GM12873 (cell line): ENCODE results near the gene CREB3.

ENCODE experiments used
- TF ChIP-seq, protein P1 (sequence below): IDR thresholded peaks from 2 replicates; pipeline ENCODE4 v1.5.1; 2012; ENCODE audit warnings: low read depth, mild to moderate bottlenecking, moderate library complexity, low read length, control low read depth; ENCODE audit not compliant: insufficient read depth; ENCODE audit errors: missing control alignments

CREB3 gene

DNA sequence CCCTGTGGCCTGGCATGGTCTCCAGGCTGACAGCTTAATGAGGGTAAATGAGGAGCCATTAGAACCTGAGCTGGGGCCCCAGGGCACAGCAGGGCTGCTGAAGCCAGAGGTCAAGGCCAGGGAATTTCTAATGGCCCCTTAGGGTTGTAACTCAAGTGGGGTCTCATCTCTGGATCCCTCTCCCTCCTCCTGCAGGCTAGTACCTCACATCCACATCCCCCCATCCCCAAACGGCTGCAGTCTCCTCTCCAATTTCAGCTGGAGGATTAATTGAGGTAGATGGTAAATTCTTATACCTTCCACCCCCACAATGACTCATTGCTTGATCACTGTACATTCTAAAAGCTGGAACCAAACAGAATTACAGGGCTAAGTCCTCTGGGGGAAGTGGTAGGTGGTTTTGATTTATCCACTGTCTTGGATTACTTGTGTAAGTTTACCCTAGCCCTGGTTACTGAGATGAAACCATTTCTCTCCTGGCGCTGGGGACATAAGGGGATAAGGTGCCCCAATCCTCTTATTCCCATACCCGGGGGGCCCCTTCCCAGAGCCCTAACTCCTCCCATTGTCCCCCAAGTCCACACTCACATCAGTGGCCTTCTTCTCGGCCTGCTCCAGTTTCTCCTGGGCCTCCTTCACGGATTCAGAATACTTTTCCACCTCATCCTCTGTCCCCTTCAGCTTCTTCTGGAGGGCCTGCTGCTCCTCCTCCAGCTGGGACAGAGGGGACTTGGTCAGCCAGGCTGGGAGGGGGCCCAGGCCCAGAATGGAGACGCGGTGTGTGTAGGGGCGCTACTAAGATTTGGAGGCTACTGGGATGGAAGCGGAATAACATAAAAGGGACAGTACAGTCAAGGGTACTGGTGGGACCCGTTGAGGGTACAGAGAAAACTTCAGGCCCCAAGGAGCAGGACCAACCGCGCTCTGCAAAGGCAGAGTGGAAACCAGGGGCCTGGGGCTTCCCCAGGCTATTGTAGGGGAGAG lies 43.6 kb upstream of the CREB3 start:
- TF ChIP-seq, protein P1, sequence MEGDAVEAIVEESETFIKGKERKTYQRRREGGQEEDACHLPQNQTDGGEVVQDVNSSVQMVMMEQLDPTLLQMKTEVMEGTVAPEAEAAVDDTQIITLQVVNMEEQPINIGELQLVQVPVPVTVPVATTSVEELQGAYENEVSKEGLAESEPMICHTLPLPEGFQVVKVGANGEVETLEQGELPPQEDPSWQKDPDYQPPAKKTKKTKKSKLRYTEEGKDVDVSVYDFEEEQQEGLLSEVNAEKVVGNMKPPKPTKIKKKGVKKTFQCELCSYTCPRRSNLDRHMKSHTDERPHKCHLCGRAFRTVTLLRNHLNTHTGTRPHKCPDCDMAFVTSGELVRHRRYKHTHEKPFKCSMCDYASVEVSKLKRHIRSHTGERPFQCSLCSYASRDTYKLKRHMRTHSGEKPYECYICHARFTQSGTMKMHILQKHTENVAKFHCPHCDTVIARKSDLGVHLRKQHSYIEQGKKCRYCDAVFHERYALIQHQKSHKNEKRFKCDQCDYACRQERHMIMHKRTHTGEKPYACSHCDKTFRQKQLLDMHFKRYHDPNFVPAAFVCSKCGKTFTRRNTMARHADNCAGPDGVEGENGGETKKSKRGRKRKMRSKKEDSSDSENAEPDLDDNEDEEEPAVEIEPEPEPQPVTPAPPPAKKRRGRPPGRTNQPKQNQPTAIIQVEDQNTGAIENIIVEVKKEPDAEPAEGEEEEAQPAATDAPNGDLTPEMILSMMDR: no peak

- TF ChIP-seq, protein P1: no peak
Measured at GRCh38 chr9:35689542-35690293, 42.7 kb upstream of the CREB3 start, which contains the start of gene TPM2. Gene TPM2 (minus strand): TSS chr9:35689925. CDS start chr9:35689817, 108 bp downstream.

GRCh38 chr9:35690294-35690613 lies 42.2 kb upstream of the CREB3 start:
- TF ChIP-seq, protein P1: no peak

GRCh38 chr9:35690614-35691333 lies 41.7 kb upstream of the CREB3 start:
- TF ChIP-seq, protein P1: no peak

DNA sequence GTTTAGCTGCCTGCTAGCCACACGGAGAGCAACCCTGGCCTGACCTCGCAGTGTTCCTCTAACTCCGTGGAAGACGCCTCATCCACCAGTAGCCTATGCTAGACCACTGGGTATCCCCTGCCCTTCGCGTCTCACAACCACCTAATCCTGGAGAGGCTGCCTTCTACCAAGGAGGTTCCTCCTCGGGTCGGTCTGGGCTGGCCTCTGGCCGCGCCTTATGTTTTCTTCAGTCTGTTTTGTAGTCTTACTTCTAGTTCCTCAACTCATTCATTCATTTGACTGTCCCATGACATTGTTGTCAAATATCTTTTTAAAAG lies 41.2 kb upstream of the CREB3 start:
- TF ChIP-seq, protein P1: no peak

GRCh38 chr9:35691757-35692301 lies 40.6 kb upstream of the CREB3 start:
- TF ChIP-seq, protein P1: no peak
